BLaER1 (cell line): ENCODE results near the gene EPB41L4B.

Source experiments
- H3K27ac ChIP-seq: shearing (Covaris generic); formaldehyde crosslinking; 2 replicates; pipeline ENCODE4 v1.8.1; 2022
- H3K27me3 ChIP-seq: shearing (Covaris generic); formaldehyde crosslinking; 2 replicates; pipeline ENCODE4 v1.8.1; 2022
- H3K36me3 ChIP-seq: shearing (Covaris generic); formaldehyde crosslinking; 2 replicates; pipeline ENCODE4 v1.8.1; 2022
- H3K4me1 ChIP-seq: shearing (Covaris generic); formaldehyde crosslinking; 2 replicates; pipeline ENCODE4 v1.8.1; 2022
- H3K4me2 ChIP-seq: shearing (Covaris generic); formaldehyde crosslinking; 2 replicates; pipeline ENCODE4 v1.8.1; 2022
- H3K4me3 ChIP-seq: shearing (Covaris generic); formaldehyde crosslinking; 2 replicates; pipeline ENCODE4 v1.8.1; 2022
- H3K9ac ChIP-seq: shearing (Covaris generic); formaldehyde crosslinking; 2 replicates; pipeline ENCODE4 v1.8.1; 2022
- H3K9me3 ChIP-seq: shearing (Covaris generic); formaldehyde crosslinking; 2 replicates; pipeline ENCODE4 v1.8.1; 2022
- H4K20me1 ChIP-seq: shearing (Covaris generic); formaldehyde crosslinking; 2 replicates; pipeline ENCODE4 v1.8.1; 2022
- Cebpa-rat ChIP-seq: shearing (Covaris generic); IDR thresholded peaks from 2 replicates; pipeline ENCODE4 v1.8.1; 2022

Gene EPB41L4B

GRCh38 chr9:109251080-109251775, 69.6 kb downstream of the EPB41L4B start:
- Histone ChIP-seq H4K20me1 (no peaks in the 10 kb centered on the region), H3K9ac (no peak overlapping the region), H3K4me1 (0 out of 2 replicates have a peak, but pooled peaks cover 5% of the 10 kb centered on the region), H3K27ac (no peak overlapping the region), H3K4me3 (no peak overlapping the region), H3K9me3 (no peaks in the 10 kb centered on the region), H3K36me3 (no peaks in the 10 kb centered on the region), H3K27me3 (no peaks in the 10 kb centered on the region), H3K4me2 (no peak overlapping the region)
- no peak for TF ChIP-seq Cebpa-rat

- H3K4me1 ChIP-seq = 0 out of 2 replicates have a peak, but pooled peaks cover 5% of the 10 kb centered on the region
- no peak overlapping the region for H3K4me3 ChIP-seq
- no peak overlapping the region for H3K9ac ChIP-seq
- no peaks in the 10 kb centered on the region for H3K36me3 ChIP-seq
- no peak for TF ChIP-seq Cebpa-rat
- no peak overlapping the region for H3K27ac ChIP-seq
- no peaks in the 10 kb centered on the region for H4K20me1 ChIP-seq
- H3K4me2 ChIP-seq = no peak overlapping the region
- no peaks in the 10 kb centered on the region for H3K9me3 ChIP-seq
- no peaks in the 10 kb centered on the region for H3K27me3 ChIP-seq
Measured at GRCh38 chr9:109250771-109251079, 70.1 kb downstream of the EPB41L4B start.

GRCh38 chr9:109250311-109250741, 70.5 kb downstream of the EPB41L4B start:
- no peak overlapping the region for H3K27ac ChIP-seq
- no peaks in the 10 kb centered on the region for H4K20me1 ChIP-seq
- no peaks in the 10 kb centered on the region for H3K27me3 ChIP-seq
- 0 out of 2 replicates have a peak, but pooled peaks cover 5% of the 10 kb centered on the region for H3K4me1 ChIP-seq
- H3K9ac ChIP-seq = no peak overlapping the region
- H3K4me2 ChIP-seq = no peak overlapping the region
- H3K9me3 ChIP-seq = no peaks in the 10 kb centered on the region
- H3K36me3 ChIP-seq = no peaks in the 10 kb centered on the region
- no peak overlapping the region for H3K4me3 ChIP-seq
- TF ChIP-seq Cebpa-rat = no peak

GRCh38 chr9:109249615-109250014, 71.2 kb downstream of the EPB41L4B start:
- H3K27me3 ChIP-seq = no peaks in the 10 kb centered on the region
- no peak overlapping the region for H3K4me2 ChIP-seq
- H3K27ac ChIP-seq = no peak overlapping the region
- 0 out of 2 replicates have a peak, but pooled peaks cover 5% of the 10 kb centered on the region for H3K4me1 ChIP-seq
- no peak overlapping the region for H3K4me3 ChIP-seq
- no peak for TF ChIP-seq Cebpa-rat
- H3K9me3 ChIP-seq = no peaks in the 10 kb centered on the region
- H3K36me3 ChIP-seq = no peaks in the 10 kb centered on the region
- no peaks in the 10 kb centered on the region for H4K20me1 ChIP-seq
- H3K9ac ChIP-seq = no peak overlapping the region

GRCh38 chr9:109248133-109248581, 72.7 kb downstream of the EPB41L4B start:
- H3K36me3 ChIP-seq = no peaks in the 10 kb centered on the region
- H3K4me3 ChIP-seq = no peak overlapping the region
- H3K4me2 ChIP-seq = 0 out of 2 replicates have a peak overlapping the region, but pooled peaks have one; percentile 21
- H4K20me1 ChIP-seq = no peaks in the 10 kb centered on the region
- H3K27ac ChIP-seq = no peak overlapping the region
- H3K27me3 ChIP-seq = no peaks in the 10 kb centered on the region
- no peak overlapping the region for H3K9ac ChIP-seq
- no peak for TF ChIP-seq Cebpa-rat
- H3K9me3 ChIP-seq = no peaks in the 10 kb centered on the region
- 0 out of 2 replicates have a peak, but pooled peaks cover 5% of the 10 kb centered on the region for H3K4me1 ChIP-seq

- Histone ChIP-seq H3K4me2 (no peak overlapping the region), H4K20me1 (no peaks in the 10 kb centered on the region), H3K27me3 (no peaks in the 10 kb centered on the region), H3K4me1 (0 out of 2 replicates have a peak, but pooled peaks cover 5% of the 10 kb centered on the region), H3K36me3 (no peaks in the 10 kb centered on the region), H3K4me3 (no peak overlapping the region), H3K9ac (no peak overlapping the region), H3K9me3 (no peaks in the 10 kb centered on the region), H3K27ac (no peak overlapping the region)
- no peak for TF ChIP-seq Cebpa-rat
Measured at GRCh38 chr9:109247228-109247627, 73.6 kb downstream of the EPB41L4B start.

GRCh38 chr9:109246533-109246932, 74.3 kb downstream of the EPB41L4B start:
- Histone ChIP-seq H3K9ac (no peak overlapping the region), H3K4me1 (0 out of 2 replicates have a peak, but pooled peaks cover 5% of the 10 kb centered on the region), H3K4me2 (no peak overlapping the region), H3K9me3 (no peaks in the 10 kb centered on the region), H3K27me3 (no peaks in the 10 kb centered on the region), H3K4me3 (no peak overlapping the region), H3K27ac (no peak overlapping the region), H4K20me1 (no peaks in the 10 kb centered on the region), H3K36me3 (no peaks in the 10 kb centered on the region)
- no peak for TF ChIP-seq Cebpa-rat

GRCh38 chr9:109245310-109245897, 75.5 kb downstream of the EPB41L4B start:
- Histone ChIP-seq H3K27ac (no peak overlapping the region), H4K20me1 (no peaks in the 10 kb centered on the region), H3K9ac (no peak overlapping the region), H3K4me2 (no peak overlapping the region), H3K36me3 (no peaks in the 10 kb centered on the region), H3K27me3 (no peaks in the 10 kb centered on the region), H3K9me3 (no peaks in the 10 kb centered on the region), H3K4me1 (0 out of 2 replicates have a peak, but pooled peaks cover 5% of the 10 kb centered on the region), H3K4me3 (no peak overlapping the region)
- no peak for TF ChIP-seq Cebpa-rat

GRCh38 chr9:109244179-109245132, 76.4 kb downstream of the EPB41L4B start:
- Histone ChIP-seq H3K27me3 (no peaks in the 10 kb centered on the region), H4K20me1 (no peaks in the 10 kb centered on the region), H3K4me1 (0 out of 2 replicates have a peak, but pooled peaks cover 5% of the 10 kb centered on the region), H3K9me3 (no peaks in the 10 kb centered on the region), H3K36me3 (no peaks in the 10 kb centered on the region), H3K4me3 (no peak overlapping the region), H3K9ac (no peak overlapping the region), H3K27ac (no peak overlapping the region), H3K4me2 (no peak overlapping the region)
- no peak for TF ChIP-seq Cebpa-rat
